Left lung (tissue), 10 donors: ENCODE results near the gene B3GNT4. TPM values are rescaled to one million over a fixed set of nuclear protein-coding genes. Genes with fewer than 3 reads are reported as not detected.

Experiments used
- ATAC-seq: fragments of 200-7000 bp; cut with Tn5 transposase; one replicate; pipeline ENCODE4 v1.9.1; 2020; ENCODE audit warnings: moderate library complexity
- DNase-seq, 4 donors: peaks; one replicate each; pipeline ENCODE4 v3.0.0-alpha.2; 2013 to 2020
- H3K27ac ChIP-seq, 2 donors: fragments of 200-600 bp; sonication (generic) in 1 of 2; one replicate each; pipeline versions ENCODE4 v1.5.0 to v1.8.0; 2020 to 2021
- H3K27me3 ChIP-seq, 2 donors: fragments of 200-600 bp; sonication (generic) in 1 of 2; one replicate each; pipeline versions ENCODE4 v1.5.0 to v1.8.0; 2020 to 2021
- H3K36me3 ChIP-seq, 2 donors: fragments of 200-600 bp; sonication (generic) in 1 of 2; one replicate each; pipeline versions ENCODE4 v1.5.0 to v1.8.0; 2020 to 2021
- H3K4me1 ChIP-seq, 2 donors: fragments of 200-600 bp; one replicate each; pipeline ENCODE4 v1.8.0; 2021
- H3K4me3 ChIP-seq, 2 donors: fragments of 200-600 bp; sonication (generic) in 1 of 2; one replicate each; pipeline versions ENCODE4 v1.5.0 to v1.8.0; 2020 to 2021; ENCODE audit warnings: mild to moderate bottlenecking in 1 of 2
- H3K9me3 ChIP-seq, 2 donors: fragments of 200-600 bp; sonication (generic) in 1 of 2; one replicate each; pipeline versions ENCODE4 v1.5.0 to v1.8.0; 2020 to 2021
- intact Hi-C, 2 donors: fragments of 100-400 bp; cut with DNase I; formaldehyde crosslinking; loops; one replicate each; pipeline versions ENCODE4 v1.11.2 to v1.14.2; 2022
- polyA plus RNA-seq, 6 donors: library from polyadenylated mRNA; unstranded; fragments of 120-200 nt; gene quantifications; one replicate each; pipeline ENCODE4 v1.2.1, GENCODE V29; 2013; ENCODE audit not compliant: insufficient read length in 6 of 6
- total RNA-seq, 2 donors: library from RNA; stranded (reverse); fragmentation: NEBNext Ultra II Directional; extraction: Animal tissue kit (Norgen Biotek cat#: 25700); gene quantifications; one replicate each; pipeline ENCODE4 v1.2.1, GENCODE V29; 2021
- TF ChIP-seq, protein P1 (sequence below), 2 donors: fragments of 200-600 bp; sonication (generic) in 1 of 2; IDR thresholded peaks; one replicate each; pipeline versions ENCODE4 v1.5.0 to v1.8.0; 2021; ENCODE audit warnings: antibody characterized with exemption in 2 of 2
- donor health status: DM: no; HTN: yes; CAD: no.
- donor health status: DM: no; HTN: no; CAD: no.

B3GNT4 gene
- total and polyA plus RNA-seq, 8 donors: 0.22 to 1.6 (median 0.82) TPM

DNA sequence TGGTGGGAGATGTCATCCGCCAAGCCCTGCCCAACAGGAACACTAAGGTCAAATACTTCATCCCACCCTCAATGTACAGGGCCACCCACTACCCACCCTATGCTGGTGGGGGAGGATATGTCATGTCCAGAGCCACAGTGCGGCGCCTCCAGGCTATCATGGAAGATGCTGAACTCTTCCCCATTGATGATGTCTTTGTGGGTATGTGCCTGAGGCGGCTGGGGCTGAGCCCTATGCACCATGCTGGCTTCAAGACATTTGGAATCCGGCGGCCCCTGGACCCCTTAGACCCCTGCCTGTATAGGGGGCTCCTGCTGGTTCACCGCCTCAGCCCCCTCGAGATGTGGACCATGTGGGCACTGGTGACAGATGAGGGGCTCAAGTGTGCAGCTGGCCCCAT lies 3.5 kb downstream of the B3GNT4 start:
- intact Hi-C loops: no loop called here
- Histone ChIP-seq H3K27me3 (peaks cover 22 to 47% of the 10 kb centered on the region in 2 donors), H3K27ac (no peak overlapping the region), H3K36me3 (peaks cover 0 to 55% of the 10 kb centered on the region in 2 donors), H3K4me3 (no peak overlapping the region), H3K9me3 (no peaks in the 10 kb centered on the region), H3K4me1 (peaks cover 0 to 17% of the 10 kb centered on the region in 2 donors)
- ATAC-seq: no peak
- TF ChIP-seq, protein P1, sequence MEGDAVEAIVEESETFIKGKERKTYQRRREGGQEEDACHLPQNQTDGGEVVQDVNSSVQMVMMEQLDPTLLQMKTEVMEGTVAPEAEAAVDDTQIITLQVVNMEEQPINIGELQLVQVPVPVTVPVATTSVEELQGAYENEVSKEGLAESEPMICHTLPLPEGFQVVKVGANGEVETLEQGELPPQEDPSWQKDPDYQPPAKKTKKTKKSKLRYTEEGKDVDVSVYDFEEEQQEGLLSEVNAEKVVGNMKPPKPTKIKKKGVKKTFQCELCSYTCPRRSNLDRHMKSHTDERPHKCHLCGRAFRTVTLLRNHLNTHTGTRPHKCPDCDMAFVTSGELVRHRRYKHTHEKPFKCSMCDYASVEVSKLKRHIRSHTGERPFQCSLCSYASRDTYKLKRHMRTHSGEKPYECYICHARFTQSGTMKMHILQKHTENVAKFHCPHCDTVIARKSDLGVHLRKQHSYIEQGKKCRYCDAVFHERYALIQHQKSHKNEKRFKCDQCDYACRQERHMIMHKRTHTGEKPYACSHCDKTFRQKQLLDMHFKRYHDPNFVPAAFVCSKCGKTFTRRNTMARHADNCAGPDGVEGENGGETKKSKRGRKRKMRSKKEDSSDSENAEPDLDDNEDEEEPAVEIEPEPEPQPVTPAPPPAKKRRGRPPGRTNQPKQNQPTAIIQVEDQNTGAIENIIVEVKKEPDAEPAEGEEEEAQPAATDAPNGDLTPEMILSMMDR (IDR thresholded peaks at IDR 0.05): no peak
- no peak for DNase-seq

DNA sequence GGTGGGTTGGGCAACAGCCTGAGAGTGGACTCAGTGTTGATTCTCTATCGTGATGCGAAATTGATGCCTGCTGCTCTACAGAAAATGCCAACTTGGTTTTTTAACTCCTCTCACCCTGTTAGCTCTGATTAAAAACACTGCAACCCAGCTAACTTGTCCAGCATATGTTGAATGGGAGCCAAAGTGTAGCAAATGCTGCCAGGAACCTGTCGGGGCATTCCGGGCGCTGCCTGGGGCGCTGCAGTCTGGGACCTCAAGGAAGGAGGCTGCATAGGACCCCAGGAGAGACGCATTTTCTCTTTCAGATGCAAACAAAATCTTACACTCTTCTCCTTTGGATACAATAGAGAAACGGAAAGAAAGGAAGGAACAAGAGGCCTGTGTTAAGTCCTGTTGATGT lies 3.9 kb downstream of the B3GNT4 start:
- TF ChIP-seq, protein P1 (IDR thresholded peaks at IDR 0.05): no peak
- Histone ChIP-seq H3K27ac (no peak overlapping the region), H3K4me1 (peaks cover 0 to 17% of the 10 kb centered on the region in 2 donors), H3K27me3 (peaks cover 22 to 43% of the 10 kb centered on the region in 2 donors), H3K9me3 (no peaks in the 10 kb centered on the region), H3K4me3 (no peak overlapping the region), H3K36me3 (peaks cover 0 to 59% of the 10 kb centered on the region in 2 donors)
- no peak for DNase-seq
- intact Hi-C loops: no loop called here
- no peak for ATAC-seq

DNA sequence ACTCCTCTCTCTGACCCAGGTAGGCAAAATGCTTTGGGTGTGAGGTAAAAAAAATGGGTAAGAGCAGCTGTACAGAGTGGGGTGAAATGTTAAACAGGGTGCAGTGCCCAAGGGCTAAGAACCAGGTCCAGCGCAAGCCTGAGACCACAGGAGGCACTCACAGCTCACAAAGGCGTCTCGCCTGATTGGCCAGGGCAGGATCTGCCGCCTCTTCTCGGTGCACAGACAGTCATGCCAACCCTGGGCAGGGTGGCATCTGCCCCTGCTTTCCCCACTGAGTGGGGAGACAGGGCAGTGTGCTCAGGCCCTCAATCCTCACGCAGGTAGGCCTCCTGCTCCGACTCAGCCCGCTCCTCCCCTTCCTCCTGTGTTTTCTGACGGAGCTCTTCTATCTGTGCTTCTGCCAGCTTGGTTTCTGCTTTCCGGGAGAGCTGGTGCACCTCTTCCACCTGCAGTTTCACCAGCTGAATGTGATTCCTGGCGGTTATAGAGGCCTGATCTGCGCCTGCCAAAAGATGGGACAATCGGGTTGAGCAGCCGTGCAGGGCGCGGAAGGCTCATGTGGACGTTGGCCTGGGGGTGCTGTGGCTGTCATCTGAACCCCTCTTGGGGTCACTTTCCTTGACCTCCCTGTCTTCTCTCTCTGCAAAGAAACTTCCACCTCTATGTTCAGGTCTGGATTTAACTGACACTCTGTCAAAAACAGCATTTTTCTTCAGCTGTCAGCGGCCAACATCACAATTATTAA lies 4.7 kb downstream of the B3GNT4 start:
- Histone ChIP-seq H3K27ac (no peak overlapping the region), H3K4me3 (no peak overlapping the region), H3K27me3 (peaks cover 15 to 34% of the 10 kb centered on the region in 2 donors), H3K4me1 (peaks cover 0 to 13% of the 10 kb centered on the region in 2 donors), H3K36me3 (peaks cover 0 to 68% of the 10 kb centered on the region in 2 donors), H3K9me3 (no peaks in the 10 kb centered on the region)
- TF ChIP-seq, protein P1 (IDR thresholded peaks at IDR 0.05): no peak
- DNase-seq (no peak), ATAC-seq (no peak)
- intact Hi-C loops: no loop called here

- TF ChIP-seq, protein P1 (IDR thresholded peaks at IDR 0.05): no peak
- intact Hi-C loops: no loop called here
- ATAC-seq (no peak), DNase-seq (no peak)
- H3K9me3 ChIP-seq: no peaks in the 10 kb centered on the region
- peaks cover 5 to 100% of the 10 kb centered on the region in 2 donors for H3K36me3 ChIP-seq
- no peaks in the 10 kb centered on the region for H3K4me1 ChIP-seq
- H3K27ac ChIP-seq: no peak overlapping the region
- H3K4me3 ChIP-seq: no peak overlapping the region
- H3K27me3 ChIP-seq: no peaks in the 10 kb centered on the region
Observed at GRCh38 chr12:122215771-122216170, 12.3 kb downstream of the B3GNT4 start.

GRCh38 chr12:122216445-122216844 lies 12.9 kb downstream of the B3GNT4 start:
- H3K4me1 ChIP-seq: no peaks in the 10 kb centered on the region
- TF ChIP-seq, protein P1 (IDR thresholded peaks at IDR 0.05): no peak
- H3K9me3 ChIP-seq: no peaks in the 10 kb centered on the region
- H3K27ac ChIP-seq: no peak overlapping the region
- DNase-seq (no peak), ATAC-seq (no peak)
- intact Hi-C loops: no loop called here
- H3K27me3 ChIP-seq: no peaks in the 10 kb centered on the region
- no peak overlapping the region for H3K4me3 ChIP-seq
- H3K36me3 ChIP-seq: peaks cover 5 to 100% of the 10 kb centered on the region in 2 donors
